ENCODE results near the gene CLSTN2. TPM values are rescaled to one million over a fixed set of nuclear protein-coding genes. Genes with fewer than 3 reads are reported as not detected.

Gene CLSTN2
- polyA plus RNA-seq, 2 donors: 0.20 TPM

DNA sequence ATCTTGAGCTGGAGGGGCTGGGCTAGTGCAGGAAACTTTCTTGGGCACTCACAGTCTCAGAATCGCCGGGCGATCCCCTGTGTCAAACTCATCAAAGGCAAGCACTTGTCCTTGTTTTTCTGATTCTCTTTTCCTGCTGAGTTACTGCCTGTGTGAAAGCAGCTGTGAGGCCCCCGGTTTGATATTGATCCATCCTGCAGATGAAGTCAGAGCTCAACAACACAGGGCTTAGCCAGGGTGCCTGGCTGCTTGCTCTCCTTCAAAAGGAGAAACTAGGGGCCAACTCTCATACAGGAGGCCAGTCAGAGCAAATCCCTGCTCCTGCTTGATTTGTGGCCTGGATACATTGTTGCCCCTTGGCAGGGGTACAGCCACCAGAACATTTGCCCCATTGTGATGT, 22.9 kb downstream of the CLSTN2 start:
- H3K9me3 ChIP-seq (ENCODE audit: control insufficient read depth in 2 of 2, insufficient read depth in 1 of 2, low read depth in 1 of 2, low read length in 1 of 2): no peaks in the 10 kb centered on the region
- no peak overlapping the region for H3K27ac ChIP-seq (ENCODE audit: low read depth in 2 of 2, low read length in 1 of 2)
- H3K4me1 ChIP-seq (ENCODE audit: control insufficient read depth in 2 of 2, insufficient read depth in 2 of 2, low read length in 1 of 2): peaks cover 0 to 2% of the 10 kb centered on the region in 2 donors
- H3K27me3 ChIP-seq (ENCODE audit: control insufficient read depth in 1 of 2, insufficient read depth in 2 of 2, low read length in 2 of 2): no peaks in the 10 kb centered on the region
- H3K4me3 ChIP-seq (ENCODE audit: low read depth in 1 of 2, low read length in 2 of 2): no peak overlapping the region
- 66 to 77% methylated on average over 4 of the region's 4 CpGs for WGBS, 2 donors
- no peaks in the 10 kb centered on the region for H3K36me3 ChIP-seq (ENCODE audit: control insufficient read depth in 2 of 2, insufficient read depth in 2 of 2, low read length in 1 of 2)

DNA sequence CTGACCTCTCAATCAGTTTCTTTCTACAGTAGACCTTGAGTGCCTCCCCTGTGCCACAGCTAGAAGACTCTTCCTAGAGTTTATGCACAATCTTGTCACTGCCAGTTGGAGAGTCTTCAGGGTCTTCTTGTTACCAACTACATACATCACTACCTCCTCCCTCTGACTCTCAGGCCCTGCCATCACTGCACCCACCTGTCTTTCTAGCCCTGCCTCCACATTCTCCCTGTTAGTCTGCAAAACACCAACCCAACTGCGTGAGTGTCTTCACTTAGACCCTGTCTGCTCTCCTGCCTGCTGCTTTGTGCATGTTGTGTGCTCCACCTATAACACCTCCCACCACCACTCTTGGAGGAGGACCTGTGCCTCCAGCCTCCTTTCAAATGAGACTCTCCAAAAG, 34.4 kb downstream of the CLSTN2 start:
- no peak overlapping the region for H3K4me3 ChIP-seq (ENCODE audit: low read depth in 1 of 2, low read length in 2 of 2)
- H3K4me1 ChIP-seq (ENCODE audit: control insufficient read depth in 2 of 2, insufficient read depth in 2 of 2, low read length in 1 of 2): no peaks in the 10 kb centered on the region
- H3K27me3 ChIP-seq (ENCODE audit: control insufficient read depth in 1 of 2, insufficient read depth in 2 of 2, low read length in 2 of 2): no peaks in the 10 kb centered on the region
- H3K36me3 ChIP-seq (ENCODE audit: control insufficient read depth in 2 of 2, insufficient read depth in 2 of 2, low read length in 1 of 2): no peaks in the 10 kb centered on the region
- H3K9me3 ChIP-seq (ENCODE audit: control insufficient read depth in 2 of 2, insufficient read depth in 1 of 2, low read depth in 1 of 2, low read length in 1 of 2): peaks cover 0 to 2% of the 10 kb centered on the region in 2 donors
- H3K27ac ChIP-seq (ENCODE audit: low read depth in 2 of 2, low read length in 1 of 2): no peak overlapping the region
- 83 to 95% methylated on average over 1 of the region's 1 CpG for WGBS, 2 donors

DNA sequence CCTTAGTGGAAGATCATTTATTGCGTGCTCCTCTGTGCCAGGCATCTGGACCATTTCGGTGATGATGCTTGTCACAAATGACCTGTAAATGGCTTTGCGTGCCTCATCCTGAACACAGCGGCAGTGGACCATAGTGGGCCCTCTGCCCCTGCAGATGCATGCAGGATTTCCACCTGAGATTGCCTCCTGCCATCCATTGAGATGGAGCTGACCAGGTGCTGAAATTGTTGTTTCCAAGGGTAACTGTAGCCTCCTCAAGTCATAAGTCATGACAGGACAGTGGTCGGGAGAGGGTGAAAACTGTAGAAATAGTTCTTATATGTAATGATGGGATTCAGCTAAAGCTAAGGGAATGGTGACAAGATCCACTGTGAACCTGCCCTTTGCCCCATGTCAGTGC, 35.5 kb downstream of the CLSTN2 start:
- Histone ChIP-seq H3K9me3 (ENCODE audit: control insufficient read depth in 2 of 2, insufficient read depth in 1 of 2, low read depth in 1 of 2, low read length in 1 of 2) (peaks cover 0 to 2% of the 10 kb centered on the region in 2 donors), H3K4me3 (ENCODE audit: low read depth in 1 of 2, low read length in 2 of 2) (no peak overlapping the region), H3K4me1 (ENCODE audit: control insufficient read depth in 2 of 2, insufficient read depth in 2 of 2, low read length in 1 of 2) (no peaks in the 10 kb centered on the region), H3K27me3 (ENCODE audit: control insufficient read depth in 1 of 2, insufficient read depth in 2 of 2, low read length in 2 of 2) (no peaks in the 10 kb centered on the region), H3K36me3 (ENCODE audit: control insufficient read depth in 2 of 2, insufficient read depth in 2 of 2, low read length in 1 of 2) (no peaks in the 10 kb centered on the region), H3K27ac (ENCODE audit: low read depth in 2 of 2, low read length in 1 of 2) (no peak overlapping the region)
- 88 to 90% methylated on average over 5 of the region's 5 CpGs for WGBS, 2 donors

DNA sequence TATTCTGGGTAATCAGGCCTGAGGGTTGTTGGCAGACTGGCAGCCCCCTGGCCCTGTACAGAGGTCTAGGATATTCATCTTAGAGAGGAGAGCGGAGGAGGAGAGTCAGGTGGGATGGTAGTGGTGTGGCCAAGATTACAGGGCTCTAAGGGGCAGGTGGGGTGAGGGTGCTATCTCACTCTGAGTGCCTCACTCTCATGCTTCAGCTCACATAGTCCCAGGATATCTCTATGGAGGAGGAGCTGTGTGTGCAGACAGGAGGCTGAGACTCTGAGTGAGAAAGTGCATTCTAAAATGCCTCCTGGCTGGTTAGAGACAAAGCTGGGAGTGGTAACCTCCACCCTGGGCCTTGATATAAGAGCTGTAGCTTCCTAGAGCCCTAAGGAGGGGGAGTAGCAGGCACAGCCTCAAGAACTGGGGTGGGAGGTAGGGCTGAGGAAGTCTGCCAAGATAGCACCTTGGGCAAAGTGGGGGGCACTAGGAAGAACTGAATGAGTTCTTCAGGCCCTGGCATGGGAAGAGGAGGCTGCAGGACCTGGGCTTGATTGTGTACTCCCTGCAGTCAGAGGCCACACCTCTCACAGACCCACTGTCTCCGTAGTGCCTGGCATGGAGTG, 39.9 kb downstream of the CLSTN2 start:
- Histone ChIP-seq H3K4me3 (ENCODE audit: low read depth in 1 of 2, low read length in 2 of 2) (no peak overlapping the region), H3K9me3 (ENCODE audit: control insufficient read depth in 2 of 2, insufficient read depth in 1 of 2, low read depth in 1 of 2, low read length in 1 of 2) (peaks cover 0 to 2% of the 10 kb centered on the region in 2 donors), H3K27me3 (ENCODE audit: control insufficient read depth in 1 of 2, insufficient read depth in 2 of 2, low read length in 2 of 2) (no peaks in the 10 kb centered on the region), H3K36me3 (ENCODE audit: control insufficient read depth in 2 of 2, insufficient read depth in 2 of 2, low read length in 1 of 2) (no peaks in the 10 kb centered on the region), H3K4me1 (ENCODE audit: control insufficient read depth in 2 of 2, insufficient read depth in 2 of 2, low read length in 1 of 2) (no peaks in the 10 kb centered on the region), H3K27ac (ENCODE audit: low read depth in 2 of 2, low read length in 1 of 2) (no peak overlapping the region)
- 81 to 88% methylated on average over 2 of the region's 2 CpGs for WGBS, 2 donors

DNA sequence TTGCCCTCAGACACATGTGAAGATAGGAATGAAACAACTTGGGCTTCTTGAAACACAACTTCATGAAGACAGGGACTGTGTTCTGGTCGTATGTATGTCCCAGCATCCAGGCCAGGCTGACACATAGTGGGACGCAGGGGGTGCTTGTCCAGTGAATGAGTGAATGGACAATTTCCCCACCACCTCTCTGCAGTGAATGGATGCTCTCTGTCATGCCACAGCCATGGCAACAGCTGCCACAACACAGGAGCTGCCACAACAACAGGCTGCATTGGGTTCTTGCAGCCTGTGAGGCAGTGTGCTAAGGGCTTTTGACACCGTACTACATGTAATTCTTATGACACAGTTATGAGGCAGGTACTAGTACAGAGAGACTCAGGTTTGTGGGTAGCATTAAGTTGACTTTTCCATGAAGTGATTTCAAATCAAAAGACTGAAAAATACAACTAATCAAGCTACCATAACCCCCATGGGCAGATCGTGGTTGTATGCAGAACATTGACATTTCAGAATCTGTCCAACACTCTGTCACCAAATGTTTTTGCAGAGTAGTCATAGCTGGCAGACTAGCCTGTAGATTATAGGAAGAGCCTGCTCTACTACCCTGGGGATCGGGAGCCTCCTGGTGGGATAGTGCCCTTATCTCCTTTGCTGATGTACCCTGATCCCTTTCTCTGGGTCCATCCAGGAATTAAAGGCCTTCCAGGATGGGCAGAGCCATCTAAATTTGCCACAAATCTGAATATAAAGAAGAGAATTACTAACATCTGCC, 40.8 kb downstream of the CLSTN2 start:
- Histone ChIP-seq H3K4me3 (ENCODE audit: low read depth in 1 of 2, low read length in 2 of 2) (no peak overlapping the region), H3K9me3 (ENCODE audit: control insufficient read depth in 2 of 2, insufficient read depth in 1 of 2, low read depth in 1 of 2, low read length in 1 of 2) (no peaks in the 10 kb centered on the region), H3K27ac (ENCODE audit: low read depth in 2 of 2, low read length in 1 of 2) (no peak overlapping the region), H3K4me1 (ENCODE audit: control insufficient read depth in 2 of 2, insufficient read depth in 2 of 2, low read length in 1 of 2) (no peaks in the 10 kb centered on the region), H3K36me3 (ENCODE audit: control insufficient read depth in 2 of 2, insufficient read depth in 2 of 2, low read length in 1 of 2) (no peaks in the 10 kb centered on the region), H3K27me3 (ENCODE audit: control insufficient read depth in 1 of 2, insufficient read depth in 2 of 2, low read length in 2 of 2) (no peaks in the 10 kb centered on the region)
- 65 to 72% methylated on average over 5 of the region's 5 CpGs for WGBS, 2 donors

DNA sequence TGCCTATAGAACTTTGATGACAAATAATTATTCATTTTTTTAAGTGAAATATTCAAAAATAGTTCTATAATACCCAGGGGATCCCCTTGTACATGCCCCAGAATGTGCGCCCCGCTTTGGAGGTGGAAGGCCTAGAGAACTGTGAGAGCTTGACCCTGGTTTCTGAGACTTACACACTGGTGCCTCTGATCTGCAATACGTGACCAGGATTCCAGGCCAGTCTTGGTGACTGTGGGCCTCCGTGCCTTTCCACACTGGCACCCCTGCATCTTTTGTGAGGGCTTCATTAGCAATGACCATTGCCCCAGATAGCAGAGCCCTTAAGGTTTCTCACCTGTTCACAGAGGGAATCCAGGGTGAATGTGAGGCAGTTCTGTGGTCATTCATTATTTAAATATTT, 44.0 kb downstream of the CLSTN2 start:
- Histone ChIP-seq H3K27ac (ENCODE audit: low read depth in 2 of 2, low read length in 1 of 2) (no peak overlapping the region), H3K4me3 (ENCODE audit: low read depth in 1 of 2, low read length in 2 of 2) (no peak overlapping the region), H3K36me3 (ENCODE audit: control insufficient read depth in 2 of 2, insufficient read depth in 2 of 2, low read length in 1 of 2) (no peaks in the 10 kb centered on the region), H3K9me3 (ENCODE audit: control insufficient read depth in 2 of 2, insufficient read depth in 1 of 2, low read depth in 1 of 2, low read length in 1 of 2) (no peaks in the 10 kb centered on the region), H3K4me1 (ENCODE audit: control insufficient read depth in 2 of 2, insufficient read depth in 2 of 2, low read length in 1 of 2) (no peaks in the 10 kb centered on the region), H3K27me3 (ENCODE audit: control insufficient read depth in 1 of 2, insufficient read depth in 2 of 2, low read length in 2 of 2) (no peaks in the 10 kb centered on the region)
- WGBS, 2 donors: 86 to 89% methylated on average over 4 of the region's 4 CpGs

DNA sequence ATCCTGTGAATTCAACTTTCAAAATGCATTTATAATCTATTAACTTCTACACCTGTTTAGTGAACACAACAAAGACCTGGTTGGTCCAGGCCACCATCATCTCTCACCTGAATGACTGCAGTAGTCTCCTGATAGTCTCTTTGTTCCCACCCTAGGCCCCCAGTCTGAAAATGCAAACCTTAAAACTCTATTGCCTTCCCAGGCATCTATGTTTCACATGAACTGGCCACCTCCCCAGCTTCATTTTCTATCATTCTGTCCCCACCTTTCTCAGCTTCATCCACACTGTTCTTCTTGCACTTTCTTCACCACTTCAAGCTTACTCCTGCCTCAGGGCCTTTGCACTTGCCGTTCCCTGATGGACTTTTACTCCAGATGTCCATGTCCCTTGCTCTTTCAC, 45.0 kb downstream of the CLSTN2 start:
- Histone ChIP-seq H3K4me1 (ENCODE audit: control insufficient read depth in 2 of 2, insufficient read depth in 2 of 2, low read length in 1 of 2) (no peaks in the 10 kb centered on the region), H3K9me3 (ENCODE audit: control insufficient read depth in 2 of 2, insufficient read depth in 1 of 2, low read depth in 1 of 2, low read length in 1 of 2) (no peaks in the 10 kb centered on the region), H3K27me3 (ENCODE audit: control insufficient read depth in 1 of 2, insufficient read depth in 2 of 2, low read length in 2 of 2) (peaks cover 0 to 4% of the 10 kb centered on the region in 2 donors), H3K27ac (ENCODE audit: low read depth in 2 of 2, low read length in 1 of 2) (no peak overlapping the region), H3K4me3 (ENCODE audit: low read depth in 1 of 2, low read length in 2 of 2) (no peak overlapping the region), H3K36me3 (ENCODE audit: control insufficient read depth in 2 of 2, insufficient read depth in 2 of 2, low read length in 1 of 2) (no peaks in the 10 kb centered on the region)
- WGBS, 2 donors: 91% methylated on average over 1 of the region's 1 CpG

DNA sequence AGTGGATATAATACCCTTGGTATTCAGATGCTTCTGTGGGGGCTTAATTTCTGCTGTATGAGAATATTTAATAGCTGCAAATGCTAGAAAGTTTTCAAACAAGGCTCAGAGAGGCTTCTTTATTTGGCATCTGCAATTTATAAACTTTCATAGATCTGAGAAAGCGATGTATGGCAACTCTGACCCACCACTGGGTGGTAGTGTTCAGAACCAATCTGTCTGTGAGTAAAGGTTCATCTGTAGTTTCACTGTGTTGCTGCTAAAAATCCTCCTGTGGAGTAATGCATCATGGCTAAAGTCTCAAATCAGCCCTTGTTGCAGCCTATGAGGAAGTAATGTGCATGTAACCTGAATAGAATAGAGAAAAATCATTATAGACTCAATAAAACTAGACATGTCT, 47.4 kb downstream of the CLSTN2 start:
- no peaks in the 10 kb centered on the region for H3K36me3 ChIP-seq (ENCODE audit: control insufficient read depth in 2 of 2, insufficient read depth in 2 of 2, low read length in 1 of 2)
- H3K27ac ChIP-seq (ENCODE audit: low read depth in 2 of 2, low read length in 1 of 2): no peak overlapping the region
- no peaks in the 10 kb centered on the region for H3K9me3 ChIP-seq (ENCODE audit: control insufficient read depth in 2 of 2, insufficient read depth in 1 of 2, low read depth in 1 of 2, low read length in 1 of 2)
- no peak overlapping the region for H3K4me3 ChIP-seq (ENCODE audit: low read depth in 1 of 2, low read length in 2 of 2)
- peaks cover 0 to 4% of the 10 kb centered on the region in 2 donors for H3K27me3 ChIP-seq (ENCODE audit: control insufficient read depth in 1 of 2, insufficient read depth in 2 of 2, low read length in 2 of 2)
- no peaks in the 10 kb centered on the region for H3K4me1 ChIP-seq (ENCODE audit: control insufficient read depth in 2 of 2, insufficient read depth in 2 of 2, low read length in 1 of 2)
- WGBS, 2 donors: 74 to 77% methylated on average over 1 of the region's 1 CpG

DNA sequence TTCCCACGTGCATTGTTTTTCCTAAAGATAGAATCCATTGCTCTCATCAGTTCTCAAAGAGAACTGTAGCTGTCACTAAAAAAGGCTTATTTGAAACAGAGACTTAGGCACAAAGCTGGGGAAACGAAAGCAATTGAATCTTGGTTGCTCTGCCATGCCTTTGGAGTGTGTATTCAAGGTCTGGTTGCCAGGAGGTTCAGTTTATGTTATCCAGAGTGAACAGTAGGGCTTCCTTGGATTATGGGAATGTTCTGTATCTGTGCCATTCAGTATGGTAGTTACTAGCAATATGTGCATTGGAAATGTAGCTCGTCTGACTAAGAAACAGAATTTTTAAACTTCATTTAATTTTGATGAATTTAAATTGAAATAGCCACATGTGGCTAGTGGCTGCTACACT, 50.6 kb downstream of the CLSTN2 start:
- peaks cover 0 to 4% of the 10 kb centered on the region in 2 donors for H3K27me3 ChIP-seq (ENCODE audit: control insufficient read depth in 1 of 2, insufficient read depth in 2 of 2, low read length in 2 of 2)
- H3K9me3 ChIP-seq (ENCODE audit: control insufficient read depth in 2 of 2, insufficient read depth in 1 of 2, low read depth in 1 of 2, low read length in 1 of 2): no peaks in the 10 kb centered on the region
- no peaks in the 10 kb centered on the region for H3K4me1 ChIP-seq (ENCODE audit: control insufficient read depth in 2 of 2, insufficient read depth in 2 of 2, low read length in 1 of 2)
- no peaks in the 10 kb centered on the region for H3K36me3 ChIP-seq (ENCODE audit: control insufficient read depth in 2 of 2, insufficient read depth in 2 of 2, low read length in 1 of 2)
- H3K4me3 ChIP-seq (ENCODE audit: low read depth in 1 of 2, low read length in 2 of 2): no peak overlapping the region
- no peak overlapping the region for H3K27ac ChIP-seq (ENCODE audit: low read depth in 2 of 2, low read length in 1 of 2)
- WGBS, 2 donors: 70 to 74% methylated on average over 3 of the region's 3 CpGs

DNA sequence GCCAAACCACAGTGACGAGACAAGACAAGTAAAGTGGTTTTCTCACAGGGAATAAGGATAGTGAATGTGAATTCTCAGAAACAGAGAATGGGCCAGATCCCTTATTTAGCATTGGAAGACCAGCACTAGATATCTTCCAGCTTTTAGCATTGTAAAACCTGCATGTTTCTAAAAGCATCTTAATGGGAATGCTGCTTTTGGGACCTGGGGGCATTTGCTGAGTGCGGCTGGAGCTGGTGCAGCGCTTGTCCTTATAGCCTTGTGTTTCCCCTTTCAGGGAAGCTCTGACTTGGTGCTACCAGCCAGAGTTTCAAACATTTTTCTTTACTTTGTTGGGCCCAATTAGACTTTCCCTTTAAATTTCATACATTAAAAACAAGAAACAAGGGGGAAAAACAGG, 52.9 kb downstream of the CLSTN2 start:
- Histone ChIP-seq H3K4me1 (ENCODE audit: control insufficient read depth in 2 of 2, insufficient read depth in 2 of 2, low read length in 1 of 2) (no peaks in the 10 kb centered on the region), H3K27me3 (ENCODE audit: control insufficient read depth in 1 of 2, insufficient read depth in 2 of 2, low read length in 2 of 2) (peaks cover 0 to 4% of the 10 kb centered on the region in 2 donors), H3K36me3 (ENCODE audit: control insufficient read depth in 2 of 2, insufficient read depth in 2 of 2, low read length in 1 of 2) (no peaks in the 10 kb centered on the region), H3K4me3 (ENCODE audit: low read depth in 1 of 2, low read length in 2 of 2) (no peak overlapping the region), H3K9me3 (ENCODE audit: control insufficient read depth in 2 of 2, insufficient read depth in 1 of 2, low read depth in 1 of 2, low read length in 1 of 2) (no peaks in the 10 kb centered on the region), H3K27ac (ENCODE audit: low read depth in 2 of 2, low read length in 1 of 2) (no peak overlapping the region)
- 77 to 79% methylated on average over 3 of the region's 3 CpGs for WGBS, 2 donors

Measured in esophagus (tissue), 2 donors.